HG03139 (cell line): ENCODE measurements around the gene WIPF3.

Experiments
- ATAC-seq: cut with Tn5 transposase; IDR thresholded peaks from one replicate; pipeline ENCODE4 v1.9.1; 2021; ENCODE audit not compliant: unreplicated experiment

WIPF3 gene

GRCh38 chr7:29843726-29844125, 37.4 kb downstream of the WIPF3 start:
- no peak for ATAC-seq

- ATAC-seq = no peak
Observed at GRCh38 chr7:29844559-29844958, 38.3 kb downstream of the WIPF3 start.

- ATAC-seq = no peak
Observed at GRCh38 chr7:29847496-29847895, 41.2 kb downstream of the WIPF3 start.

- no peak for ATAC-seq
Observed at GRCh38 chr7:29847916-29848315, 41.6 kb downstream of the WIPF3 start.

- no peak for ATAC-seq
Observed at GRCh38 chr7:29848941-29849340, 42.6 kb downstream of the WIPF3 start.

- no peak for ATAC-seq
Observed at GRCh38 chr7:29851487-29851886, 45.2 kb downstream of the WIPF3 start.

- ATAC-seq = no peak
Observed at GRCh38 chr7:29852457-29852856, 46.1 kb downstream of the WIPF3 start.

GRCh38 chr7:29853072-29853471, 46.8 kb downstream of the WIPF3 start:
- no peak for ATAC-seq

- ATAC-seq = no peak
Observed at GRCh38 chr7:29853789-29854188, 47.5 kb downstream of the WIPF3 start.

- ATAC-seq = no peak
Observed at GRCh38 chr7:29854257-29854938, 48.1 kb downstream of the WIPF3 start.

GRCh38 chr7:29857654-29858053, 51.3 kb downstream of the WIPF3 start:
- no peak for ATAC-seq

- no peak for ATAC-seq
Observed at GRCh38 chr7:29858191-29858951, 52.1 kb downstream of the WIPF3 start.

GRCh38 chr7:29859104-29859503, 52.8 kb downstream of the WIPF3 start:
- ATAC-seq = no peak

- no peak for ATAC-seq
Observed at GRCh38 chr7:29859524-29860185, 53.3 kb downstream of the WIPF3 start.

- no peak for ATAC-seq
Observed at GRCh38 chr7:29860186-29860585, 53.9 kb downstream of the WIPF3 start.

GRCh38 chr7:29861884-29862283, 55.6 kb downstream of the WIPF3 start:
- no peak for ATAC-seq

- ATAC-seq = no peak
Observed at GRCh38 chr7:29864656-29865055, 58.3 kb downstream of the WIPF3 start.

GRCh38 chr7:29865526-29865925, 59.2 kb downstream of the WIPF3 start:
- no peak for ATAC-seq

GRCh38 chr7:29866490-29866930, 60.2 kb downstream of the WIPF3 start:
- no peak for ATAC-seq

GRCh38 chr7:29871787-29872398, 65.6 kb downstream of the WIPF3 start:
- ATAC-seq = no peak

GRCh38 chr7:29873644-29874294, 67.5 kb downstream of the WIPF3 start:
- no peak for ATAC-seq
